D721Med (cell line): ENCODE data around the gene ADIPOR2.
A peak's percentile ranks its signal among the peaks of the same experiment; 100 is the strongest.

Experiments used
- DNase-seq: peaks from one replicate; pipeline ENCODE4 v3.0.0; 2011; ENCODE audit warnings: low spot score; ENCODE audit not compliant: insufficient read length
- FAIRE-seq: peaks from 2 replicates; lab custom pipeline; 2011; peaks lifted over from hg19 to GRCh38; lab: Jason Lieb, UNC
- CTCF ChIP-seq: IDR thresholded peaks from 2 replicates; pipeline ENCODE4 v1.5.1; 2012; ENCODE audit warnings: mild to moderate bottlenecking, control low read depth; ENCODE audit not compliant: insufficient read depth; ENCODE audit errors: missing control alignments

The ADIPOR2 gene

GRCh38 chr12:1690578-1691122 lies at the start of gene ADIPOR2:
Gene ADIPOR2, plus strand, starts transcription at chr12:1691070. Its CDS starts 63,274 bp downstream, at chr12:1754344.
- DNase-seq, result peak; percentile 83
- no peak for TF ChIP-seq CTCF
- FAIRE-seq, result no peak

- DNase-seq (no peak), FAIRE-seq (no peak)
- no peak for TF ChIP-seq CTCF
Measured at GRCh38 chr12:1642513-1642912, 48.4 kb upstream of the ADIPOR2 start.

- TF ChIP-seq CTCF, result no peak
- FAIRE-seq, result no peak
- DNase-seq, result no peak
Measured at GRCh38 chr12:1643043-1643442, 47.8 kb upstream of the ADIPOR2 start.

GRCh38 chr12:1643905-1644533 lies 46.9 kb upstream of the ADIPOR2 start:
- DNase-seq, result peak; percentile 52

GRCh38 chr12:1644534-1645438 lies 46.1 kb upstream of the ADIPOR2 start:
- TF ChIP-seq CTCF, result no peak

More at GRCh38 chr12:1643905-1644533, 46.9 kb upstream of the ADIPOR2 start:
- FAIRE-seq, result no peak
- TF ChIP-seq CTCF, result no peak

GRCh38 chr12:1645819-1646218 lies 45.1 kb upstream of the ADIPOR2 start:
- DNase-seq, result no peak
- FAIRE-seq, result no peak
- no peak for TF ChIP-seq CTCF

More at GRCh38 chr12:1644534-1645438, 46.1 kb upstream of the ADIPOR2 start:
- FAIRE-seq (no peak), DNase-seq (peak; percentile 47)
